HT1080 (cell line): ENCODE measurements around the gene CD74. TPM values are rescaled to one million over a fixed set of nuclear protein-coding genes. Genes with fewer than 3 reads are reported as not detected.
"Not testable (repeated sequence)": the region's sequence is repeated elsewhere in the genome, so short reads cannot be mapped to it uniquely, and the experiment has no call there.

Experiments
- DNase-seq: peaks from one replicate; pipeline ENCODE4 v3.0.0-alpha.2; 2015; ENCODE audit warnings: low read depth
- polyA plus RNA-seq, 2 experiments: library from polyadenylated mRNA; depleted of rRNA; stranded (reverse); fragments of >200 nt; gene quantifications; 2 replicates each; pipeline ENCODE4 v1.2.3, GENCODE V29; 2015
- total RNA-seq: library from RNA; depleted of rRNA; stranded (reverse); fragments of >200 nt; shearing (Covaris generic); gene quantifications from 2 replicates; pipeline ENCODE4 v1.2.3, GENCODE V29; 2014; rRNA removed

Gene CD74
- total RNA-seq = 0.17 and 1.2 TPM in 2 replicates
- polyA plus RNA-seq (2015; cell fraction: cytosol; rRNA removed) = 9.1 and 9.4 TPM in 2 replicates
- polyA plus RNA-seq (2015; cell fraction: nucleus; rRNA removed) = 8.3 and 12.6 TPM in 2 replicates

DNA sequence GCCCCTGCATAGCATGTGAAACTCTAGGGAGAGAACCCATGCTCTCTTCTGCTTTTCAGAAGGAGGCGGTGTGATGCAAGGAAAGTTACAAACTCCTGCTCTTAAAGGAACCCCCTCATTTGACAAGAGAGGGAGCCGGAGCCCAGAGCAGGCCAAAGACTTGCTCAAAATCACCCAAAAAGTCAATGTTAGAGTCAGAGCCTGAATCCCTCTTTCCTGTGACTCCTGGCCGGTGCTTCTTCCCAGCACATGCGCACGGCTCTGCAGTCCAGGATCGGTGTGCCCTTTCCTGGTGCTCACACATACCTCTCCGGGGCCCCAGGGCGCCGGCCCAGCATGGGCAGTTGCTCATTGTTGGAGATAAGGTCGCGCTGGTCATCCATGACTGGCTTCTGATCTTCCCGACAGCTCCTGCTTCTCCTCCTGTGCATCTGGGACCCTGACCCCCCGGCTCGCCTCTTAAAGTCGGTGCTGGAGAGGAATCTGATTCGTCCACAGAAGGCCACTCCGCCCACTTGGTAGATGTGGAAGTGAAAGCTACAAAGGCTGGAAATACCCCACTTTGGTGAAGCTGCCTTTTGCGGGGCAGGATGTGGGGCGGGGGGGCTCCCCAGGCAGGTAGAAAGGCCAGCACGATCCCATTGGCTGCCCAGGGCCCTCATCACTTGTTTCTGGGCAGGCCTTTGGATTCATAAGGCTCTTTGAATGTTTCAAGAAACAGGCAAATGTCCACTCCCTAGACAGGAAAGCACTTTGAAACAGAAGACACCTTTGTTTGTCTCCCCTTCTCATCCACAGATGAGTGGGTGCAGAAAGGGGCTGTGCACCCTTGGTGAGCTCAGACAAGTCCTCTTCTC lies at the start of gene CD74:
Gene CD74 (minus strand): TSS at position 592 of the 857 bp plus-strand sequence. CDS start 161 bp downstream, at position 431.
- no peak for DNase-seq

DNA sequence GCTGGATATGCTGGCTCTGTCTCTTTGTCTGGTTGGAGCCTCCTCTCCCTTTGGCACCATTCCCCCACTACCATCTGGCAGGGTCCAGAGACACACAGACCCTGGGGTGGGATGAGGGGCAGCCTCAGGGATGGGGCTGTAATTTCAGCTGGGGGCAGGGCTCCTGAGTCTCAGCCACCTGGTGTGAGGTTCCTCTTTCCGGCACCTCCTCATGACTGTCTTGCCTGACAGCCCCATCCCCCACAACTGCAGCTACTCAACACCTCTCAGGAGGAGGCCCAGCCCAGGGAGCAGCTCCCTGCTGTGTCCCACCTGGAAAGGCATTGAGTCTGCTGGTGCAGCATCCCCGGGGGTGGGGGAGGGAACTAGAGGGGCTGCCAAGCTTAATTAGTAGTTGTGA lies 48.5 kb upstream of the CD74 start:
- no peak for DNase-seq

GRCh38 chr5:150460781-150461180 lies 48.1 kb upstream of the CD74 start:
- DNase-seq = no peak

DNA sequence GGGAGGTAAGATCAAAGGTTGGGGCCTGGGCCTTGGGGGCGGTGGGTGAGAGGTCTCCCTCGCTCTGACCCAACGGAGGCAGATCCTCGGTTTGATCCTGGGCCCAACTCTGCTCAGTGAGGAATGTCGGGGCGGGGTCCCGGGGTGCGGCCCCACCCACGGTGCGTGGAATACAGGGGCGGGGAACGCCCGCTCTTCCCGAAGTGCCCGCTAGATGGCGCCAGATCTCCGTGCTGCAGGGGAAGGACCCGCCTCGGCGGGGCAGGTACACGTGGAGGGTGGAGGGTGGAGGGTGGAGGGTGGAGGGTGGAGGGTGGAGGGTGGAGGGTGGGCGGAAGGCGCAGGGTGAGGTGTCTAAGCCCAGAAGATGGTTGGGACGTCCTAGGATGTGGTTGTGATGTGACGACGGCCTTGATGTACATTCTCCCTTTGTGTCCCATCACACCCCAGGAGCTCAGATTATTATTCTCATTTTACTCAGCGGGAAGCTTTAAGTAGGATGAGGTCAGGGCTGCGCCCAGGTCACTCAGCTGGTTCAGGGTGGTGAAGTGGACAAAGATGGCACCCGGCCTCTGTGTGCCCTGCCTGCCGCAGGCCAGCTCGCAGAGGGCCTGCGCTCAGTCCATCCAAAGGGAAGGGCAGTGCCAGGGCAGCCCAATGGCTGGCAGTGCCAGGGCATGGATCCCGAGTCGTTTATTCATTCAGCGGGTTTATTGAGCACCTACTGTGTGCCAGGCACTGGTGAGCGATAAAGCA lies 46.3 kb upstream of the CD74 start:
- peak; percentile 69 for DNase-seq

DNA sequence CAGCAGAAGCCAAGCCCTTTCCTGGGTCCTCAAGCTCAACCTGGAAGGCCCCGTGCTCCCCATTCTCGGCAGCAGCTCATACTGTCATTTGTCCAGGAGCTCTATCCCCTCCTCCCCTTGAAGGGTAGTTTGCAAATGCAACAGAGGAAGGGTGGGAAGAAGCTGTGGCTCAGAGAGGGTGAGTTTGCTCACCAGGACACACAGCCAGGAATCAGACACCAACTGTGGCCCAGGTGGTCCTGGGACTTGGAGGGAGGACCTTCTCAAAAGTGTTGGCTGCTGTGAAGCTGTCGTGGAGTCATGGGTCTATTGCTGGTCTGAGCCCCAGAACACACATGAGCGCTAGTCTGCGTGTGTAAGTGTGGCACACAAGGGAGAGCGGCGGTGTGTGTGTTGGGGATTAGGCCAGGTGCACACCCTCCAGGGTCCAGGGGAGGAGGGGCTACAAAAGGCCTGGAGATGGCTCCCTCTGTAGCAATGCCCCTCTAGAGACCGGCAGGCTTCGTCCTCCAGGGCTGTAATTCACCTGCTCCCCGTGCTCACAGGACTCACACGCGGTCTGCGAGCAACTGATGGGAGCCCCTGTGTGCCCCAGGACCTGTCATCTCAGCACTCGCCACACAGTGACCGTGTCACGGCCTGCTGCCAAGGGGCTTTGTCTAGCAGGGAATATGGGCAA lies 45.0 kb upstream of the CD74 start:
- DNase-seq = no peak

DNA sequence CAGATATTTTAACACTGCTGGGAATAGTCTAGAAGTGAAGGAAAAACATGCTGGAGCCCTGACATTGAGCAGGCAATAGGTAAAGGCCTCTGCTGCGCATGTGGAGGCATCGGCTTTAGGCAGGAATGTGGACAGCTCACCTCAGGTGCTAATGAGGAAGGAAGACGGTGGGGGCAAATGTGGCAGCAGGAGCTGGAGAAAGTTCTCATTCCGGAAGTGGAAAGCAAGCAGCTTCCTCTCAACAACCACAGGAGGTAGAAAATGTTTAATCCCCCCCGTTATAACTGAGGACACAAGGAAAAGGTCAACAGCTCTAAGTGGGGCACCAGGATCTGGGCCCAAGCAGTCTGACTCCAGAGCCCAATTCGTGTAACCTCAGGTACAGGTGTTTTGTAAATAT lies 44.4 kb upstream of the CD74 start:
- DNase-seq = no peak

DNA sequence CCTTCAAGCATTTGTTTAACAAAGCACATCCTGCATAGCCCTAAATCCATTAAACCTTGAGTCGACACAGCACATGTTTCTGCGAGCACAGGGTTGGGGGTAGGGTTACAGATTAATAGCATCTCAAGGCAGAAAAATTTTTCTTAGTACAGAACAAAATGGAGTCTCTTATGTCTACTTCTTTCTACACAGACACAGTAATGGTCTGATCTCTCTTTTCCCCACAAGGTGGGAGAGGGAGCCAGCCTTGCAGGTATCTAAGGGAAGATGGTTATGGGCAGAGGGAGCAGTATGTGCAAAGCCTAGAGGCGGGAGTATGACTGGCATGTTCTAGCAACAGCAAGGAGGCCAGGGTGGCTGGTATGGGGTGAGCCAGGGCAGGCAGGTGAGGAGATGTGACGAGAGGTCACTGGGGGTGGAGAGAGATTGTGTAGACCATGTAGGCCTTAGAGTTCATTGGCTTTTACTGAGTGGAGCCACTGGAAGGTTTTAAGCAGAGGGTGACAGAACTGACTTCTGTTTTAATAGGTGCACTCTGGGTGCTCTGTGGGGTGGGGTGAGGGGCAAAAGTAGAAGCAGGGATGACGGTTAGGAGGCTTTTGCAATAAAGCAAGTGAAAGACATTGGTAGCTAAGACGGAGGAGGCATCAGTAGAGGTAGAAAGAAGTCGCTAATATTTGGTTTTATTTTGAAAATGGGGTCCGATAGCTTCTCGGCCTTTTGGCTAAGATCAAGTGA lies 42.0 kb upstream of the CD74 start:
- no peak for DNase-seq

- not testable (repeated sequence) for DNase-seq
Observed at GRCh38 chr5:150454027-150454426, 41.3 kb upstream of the CD74 start.

DNA sequence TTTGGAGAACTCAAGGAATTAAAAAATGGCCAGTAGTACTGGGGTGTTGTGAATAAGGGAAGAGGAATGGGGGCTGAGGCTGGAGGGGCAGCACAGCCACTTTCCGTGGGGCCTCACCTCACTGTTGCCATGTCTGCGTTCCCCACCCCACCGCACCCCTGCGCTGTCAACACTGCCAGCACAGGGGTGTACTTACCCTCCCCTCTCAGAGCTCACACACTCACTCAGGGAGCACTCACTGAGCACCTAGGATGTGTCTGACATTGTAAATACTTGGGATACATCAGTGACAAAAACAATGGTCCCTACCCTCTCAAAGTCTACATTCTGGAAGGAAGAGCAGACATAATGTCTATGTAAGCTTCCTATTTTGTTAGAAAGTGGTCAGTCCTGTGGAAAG lies 40.2 kb upstream of the CD74 start:
- no peak for DNase-seq

DNA sequence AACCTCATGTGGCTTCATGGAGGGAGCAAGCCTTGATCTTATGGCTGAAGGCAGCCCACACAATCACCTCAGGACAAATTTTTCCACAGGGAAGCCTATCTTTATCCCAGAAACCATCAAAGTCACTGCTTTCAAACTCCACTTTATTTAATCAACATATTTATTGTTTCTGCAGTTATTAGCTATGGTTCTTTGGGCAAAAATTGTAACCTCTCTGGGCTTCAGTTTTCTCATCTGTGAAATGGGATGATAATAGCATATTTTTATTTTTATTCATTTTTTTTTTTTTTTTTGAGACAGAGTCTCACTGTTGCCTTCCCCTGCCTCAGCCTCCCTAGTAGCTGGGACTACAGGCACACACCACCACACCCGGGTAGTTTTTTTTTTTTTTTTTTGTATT lies 38.9 kb upstream of the CD74 start:
- DNase-seq = no peak

GRCh38 chr5:150449517-150450339 lies 37.0 kb upstream of the CD74 start, which contains the start of gene RPS14:
RPS14 (minus strand) TSS chr5:150449739; CDS start chr5:150447733, 2,006 bp downstream.
- peak; percentile 94 for DNase-seq

GRCh38 chr5:150448952-150449516 lies 36.3 kb upstream of the CD74 start:
- DNase-seq = no peak

DNA sequence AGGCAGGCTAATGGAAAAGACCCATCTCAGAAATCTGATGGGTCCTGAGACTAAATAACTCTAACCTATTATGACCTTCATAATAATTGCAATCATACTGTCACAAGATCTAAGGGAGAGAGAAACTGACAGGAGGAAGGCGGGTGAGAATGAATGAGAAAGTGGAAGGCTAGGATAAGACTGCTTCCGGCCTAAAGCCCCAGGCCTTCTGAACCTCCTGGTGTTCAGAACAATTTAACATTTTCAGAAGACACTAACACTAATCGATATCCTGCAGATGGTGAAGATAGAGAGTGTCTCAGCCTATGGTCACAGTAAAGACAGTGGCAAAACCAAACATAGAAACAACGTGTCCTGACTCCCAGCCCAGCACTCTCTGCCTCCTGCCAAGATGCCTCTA lies 35.6 kb upstream of the CD74 start:
- DNase-seq = no peak

DNA sequence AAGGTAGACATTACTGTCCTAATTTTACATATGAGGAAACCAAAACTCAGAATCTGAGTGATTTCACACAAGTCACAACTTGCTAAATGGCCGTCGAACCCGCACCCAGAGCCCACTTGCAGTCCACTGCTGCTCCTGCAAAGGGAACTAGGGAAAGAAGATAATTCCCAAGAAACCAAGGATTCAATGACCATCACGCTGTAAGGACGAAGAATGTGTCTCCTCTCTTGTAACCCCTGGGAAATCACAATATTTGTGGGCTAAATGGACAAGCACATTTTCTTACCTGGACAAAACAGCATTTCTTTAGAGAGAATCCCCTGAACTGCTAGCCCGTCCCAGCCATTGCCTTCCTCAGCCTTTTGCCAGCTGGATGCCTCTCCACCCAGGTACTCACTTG lies 34.5 kb upstream of the CD74 start:
- no peak for DNase-seq

DNA sequence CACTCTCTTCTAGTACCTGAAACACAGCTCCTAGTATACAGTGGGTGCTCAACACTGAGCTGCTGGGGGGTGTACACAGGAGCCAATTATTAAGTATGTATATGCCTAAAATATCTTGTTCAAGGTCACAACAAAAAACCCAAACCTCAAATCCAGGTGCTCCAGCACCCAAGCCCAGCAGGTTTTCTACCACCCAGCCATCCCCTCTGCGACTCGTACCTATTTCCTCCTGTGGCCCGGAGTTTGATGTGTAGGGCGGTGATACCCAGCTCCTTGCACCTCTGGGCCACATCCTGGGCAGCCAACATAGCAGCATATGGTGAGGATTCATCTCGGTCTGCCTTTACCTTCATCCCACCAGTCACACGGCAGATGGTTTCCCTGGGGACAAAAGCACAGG lies 33.9 kb upstream of the CD74 start:
- DNase-seq = no peak

GRCh38 chr5:150446088-150446487 lies 33.4 kb upstream of the CD74 start:
- DNase-seq = no peak

GRCh38 chr5:150444770-150445169 lies 32.1 kb upstream of the CD74 start:
- DNase-seq = no peak

DNA sequence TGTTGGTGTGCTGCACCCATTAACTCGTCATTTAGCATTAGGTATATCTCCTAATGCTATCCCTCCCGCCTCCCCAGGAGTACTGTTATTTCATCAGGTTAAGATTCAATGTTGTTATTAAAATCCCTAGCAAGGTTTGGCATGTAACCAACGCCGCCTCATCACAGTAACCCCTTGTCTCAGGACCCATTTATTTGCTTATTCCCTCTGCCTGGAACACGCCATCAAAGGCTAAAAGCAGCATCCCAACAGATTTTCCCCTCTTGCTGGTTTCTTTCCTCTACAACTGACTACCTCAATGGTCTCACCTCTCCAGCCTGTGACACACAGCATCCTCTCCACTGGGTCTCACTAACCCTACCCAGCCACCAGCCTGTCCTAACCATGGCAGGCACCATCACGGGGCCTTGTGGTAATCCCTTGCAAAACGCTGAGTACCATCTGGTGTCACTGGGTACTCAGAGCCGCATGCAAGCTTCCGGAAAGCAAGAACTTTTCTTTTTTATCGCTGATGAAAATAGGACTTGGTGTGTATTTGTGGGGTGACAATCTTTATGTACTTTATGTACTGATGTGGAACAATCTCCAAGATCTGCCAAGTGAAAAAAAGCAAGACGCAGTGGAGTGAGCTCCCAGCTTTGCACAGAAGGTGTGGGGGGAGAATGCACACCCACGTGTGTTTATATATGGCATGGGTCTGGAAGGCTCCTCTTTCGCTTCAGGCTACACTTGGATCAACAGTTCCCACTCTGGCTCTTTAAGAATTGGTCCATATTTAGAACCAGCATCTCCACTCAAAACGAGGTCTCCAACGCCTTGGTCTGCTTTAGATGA lies 30.7 kb upstream of the CD74 start:
- peak; percentile 44 for DNase-seq

GRCh38 chr5:150442699-150443080 lies 30.0 kb upstream of the CD74 start:
- no peak for DNase-seq
